Urinary bladder (tissue), 4 donors: Measurements from ENCODE around the gene PALM3. TPM values are rescaled to one million over a fixed set of nuclear protein-coding genes. Genes with fewer than 3 reads are reported as not detected.
"Not testable (repeated sequence)": the region's sequence is repeated elsewhere in the genome, so short reads cannot be mapped to it uniquely, and the experiment has no call there.

ENCODE experiments used
- DNase-seq: peaks from one replicate; pipeline ENCODE4 v3.0.0-alpha.2; 2015; ENCODE audit errors: extremely low spot score
- H3K27ac ChIP-seq: one replicate; pipeline ENCODE4 v1.5.1; 2013; ENCODE audit warnings: low read depth, mild to moderate bottlenecking, moderate library complexity
- H3K36me3 ChIP-seq: one replicate; pipeline ENCODE4 v1.6.1; 2013; ENCODE audit warnings: mild to moderate bottlenecking, moderate library complexity; ENCODE audit not compliant: insufficient read depth
- H3K4me1 ChIP-seq: one replicate; pipeline ENCODE4 v1.6.1; 2013; ENCODE audit warnings: mild to moderate bottlenecking, moderate library complexity; ENCODE audit not compliant: insufficient read depth
- H3K4me3 ChIP-seq: one replicate; pipeline ENCODE4 v1.5.1; 2013; ENCODE audit warnings: low read depth, low read length
- WGBS: extraction: QIAGEN DNeasy Blood & Tissue Kit; methylation state at CpG from one replicate; pipeline ENCODE4 v1.1.7; 2013; 5-methylcytosine and 5-hydroxymethylcytosine counted together
- polyA plus RNA-seq: library from polyadenylated mRNA; stranded (reverse); fragments of 200-250 nt; gene quantifications from one replicate; pipeline ENCODE4 v1.2.3, GENCODE V29; 2013
- total RNA-seq: library from RNA; depleted of rRNA; stranded (reverse); fragments of >200 nt; gene quantifications from one replicate; pipeline ENCODE4 v1.2.3, GENCODE V29; 2014
- donor health status: healthy with polysubstance abuse.
- donor health status: healthy.

The PALM3 gene
- total and polyA plus RNA-seq, 2 donors, result 0.90 to 2.8 TPM

DNA sequence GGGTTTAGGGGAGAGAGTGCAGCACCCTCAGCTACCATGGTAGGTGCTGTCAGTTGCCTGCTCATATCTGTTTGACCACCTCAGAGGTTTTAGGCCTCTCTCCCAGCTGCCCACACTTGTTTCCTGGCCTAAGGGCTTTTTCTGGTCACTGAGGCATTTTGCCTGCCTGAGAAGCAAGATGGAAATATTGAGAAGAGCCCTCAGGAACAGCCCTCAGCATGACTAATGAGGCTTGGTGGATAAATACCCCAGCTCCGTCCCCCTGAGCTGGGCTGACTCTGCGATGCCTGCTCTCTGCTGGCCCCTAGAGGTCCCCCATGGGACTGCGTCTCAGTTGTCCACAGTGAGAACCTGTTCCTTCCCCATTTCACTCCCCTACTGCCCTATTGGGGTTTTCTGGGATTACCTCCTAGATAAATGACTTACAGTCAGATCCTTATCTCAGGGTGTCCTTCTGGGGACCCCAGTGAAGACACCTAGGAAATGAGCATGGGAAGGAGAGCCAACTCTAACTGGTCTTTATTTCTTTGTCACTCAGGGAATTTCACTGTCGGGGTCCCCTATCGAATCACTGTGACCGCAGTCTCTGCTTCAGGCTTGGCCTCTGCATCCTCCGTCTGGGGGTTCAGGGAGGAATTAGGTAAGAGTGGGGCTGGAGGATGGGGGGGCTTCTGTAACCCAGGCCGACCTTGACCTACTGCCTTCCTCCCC is 13.3 kb downstream of the PALM3 start:
- WGBS, result 86% methylated on average over 8 of the region's 8 CpGs
- no peak for DNase-seq

DNA sequence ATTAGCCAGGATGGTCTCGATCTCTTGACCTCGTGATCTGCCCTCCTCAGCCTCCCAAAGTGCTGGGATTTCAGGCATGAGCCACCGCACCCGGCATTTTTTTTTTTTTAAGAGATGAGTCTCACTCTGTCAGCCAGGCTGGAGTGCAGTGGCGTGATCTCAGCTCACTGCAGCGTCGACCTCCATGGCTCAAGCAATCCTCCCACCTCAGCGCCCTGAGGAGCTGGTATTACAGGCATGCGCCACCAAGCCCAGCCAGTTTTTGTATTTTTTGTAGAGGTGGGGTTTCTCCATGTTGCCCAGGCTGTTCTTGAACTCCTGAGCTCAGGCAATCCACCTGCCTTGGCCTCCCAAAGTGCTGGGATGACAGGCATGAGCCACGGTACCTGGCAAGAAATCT is 14.0 kb downstream of the PALM3 start:
- not testable (repeated sequence) for H3K4me1 ChIP-seq, H3K36me3 ChIP-seq, H3K4me3 ChIP-seq, H3K27ac ChIP-seq, DNase-seq
- WGBS, result 99% methylated on average over 10 of the region's 10 CpGs

More for the DNA sequence above, 13.3 kb downstream of the PALM3 start:
- Histone ChIP-seq H3K36me3 (no peaks in the 10 kb centered on the region), H3K27ac (no peak overlapping the region), H3K4me1 (no peaks in the 10 kb centered on the region), H3K4me3 (no peak overlapping the region)

DNA sequence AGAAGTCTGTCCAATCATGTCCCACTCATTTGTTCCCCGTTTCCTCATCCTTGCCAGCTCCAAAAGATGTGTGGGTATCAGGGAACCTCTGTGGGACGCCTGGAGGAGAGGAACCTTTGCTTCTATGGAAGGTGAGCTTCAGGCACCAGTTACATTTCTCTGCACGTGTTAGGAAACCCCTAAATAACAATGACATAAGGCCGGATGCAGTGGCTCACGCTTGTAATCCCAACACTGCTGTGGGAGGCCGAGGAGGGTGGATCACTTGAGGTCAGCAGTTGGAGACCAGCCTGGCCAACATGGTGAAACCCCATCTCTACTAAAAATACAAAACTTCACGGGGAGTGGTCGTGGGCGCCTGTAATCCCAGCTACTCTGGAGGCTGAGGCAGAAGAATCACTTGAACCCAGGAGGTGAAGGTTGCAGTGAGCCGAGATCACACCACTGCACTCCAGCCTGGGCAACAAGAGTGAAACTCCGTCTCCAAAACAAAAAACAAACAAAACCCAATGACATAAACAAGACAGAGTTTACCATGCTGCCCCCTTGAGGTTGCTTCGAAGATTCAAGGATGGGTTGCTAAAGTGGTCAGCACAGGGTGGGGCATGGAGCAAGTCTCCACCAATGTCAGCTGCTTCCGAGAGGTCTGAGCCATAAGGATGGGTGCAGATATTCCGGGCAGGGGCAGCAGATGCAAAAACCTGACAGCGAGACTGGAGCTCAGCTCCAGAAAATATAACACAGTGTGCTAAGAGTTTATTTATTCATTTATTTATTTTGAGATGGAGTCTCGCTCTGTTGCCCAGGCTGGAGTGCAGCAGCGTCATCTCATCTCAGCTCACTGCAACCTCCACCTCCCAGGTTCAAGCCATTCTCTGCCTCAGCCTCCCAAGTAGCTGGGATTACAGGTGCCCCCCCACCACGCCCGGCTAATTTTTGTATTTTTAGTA is 18.9 kb downstream of the PALM3 start:
- not testable (repeated sequence) for H3K4me3 ChIP-seq, DNase-seq

DNA sequence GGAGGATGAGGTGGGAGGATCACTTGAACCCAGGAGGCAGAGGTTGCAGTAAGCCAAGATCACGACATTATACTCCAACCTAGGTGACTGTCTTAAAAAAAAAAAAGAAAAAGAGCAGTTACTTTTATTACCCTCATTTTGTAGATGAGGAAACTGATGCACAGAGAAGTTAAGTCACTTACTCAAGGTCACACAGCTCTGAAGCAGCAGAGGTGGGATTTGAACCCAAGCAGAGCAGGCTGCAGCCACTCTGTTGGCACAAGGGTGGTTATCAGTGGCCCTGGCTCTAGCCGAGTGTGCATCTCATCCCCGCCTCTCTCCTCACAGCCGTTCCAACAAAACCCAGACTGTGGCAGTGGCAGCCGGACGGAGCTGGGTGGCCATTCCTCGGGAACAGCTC is 22.7 kb downstream of the PALM3 start:
- no peak for DNase-seq
- 84% methylated on average over 7 of the region's 7 CpGs for WGBS
- Histone ChIP-seq H3K36me3 (peaks cover 2% of the 10 kb centered on the region), H3K4me3 (no peak overlapping the region), H3K4me1 (no peaks in the 10 kb centered on the region), H3K27ac (no peak overlapping the region)

More for the DNA sequence above, 18.9 kb downstream of the PALM3 start:
- 54% methylated on average over 19 of the region's 19 CpGs for WGBS
- H3K36me3 ChIP-seq, H3K4me1 ChIP-seq, H3K27ac ChIP-seq: not testable (repeated sequence)

DNA sequence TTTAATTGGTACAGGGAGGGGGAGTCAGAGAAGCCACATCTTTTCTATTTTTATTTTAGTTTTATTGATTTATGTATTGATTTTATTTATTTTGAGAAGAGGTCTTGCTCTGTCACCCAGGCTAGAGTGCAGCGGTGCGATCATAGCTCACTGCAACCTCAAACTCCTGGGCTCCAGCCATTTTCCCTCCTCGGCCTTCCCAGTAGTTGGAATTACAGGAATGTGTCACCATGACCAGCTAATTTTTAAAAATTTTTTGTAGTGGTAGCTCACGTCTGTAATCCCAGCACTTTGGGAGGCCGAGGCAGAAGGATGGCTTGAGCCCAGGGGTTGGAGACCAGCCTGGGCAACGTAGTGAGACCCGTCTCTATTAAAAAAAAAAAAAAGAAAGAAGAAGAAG is 26.2 kb downstream of the PALM3 start:
- 81% methylated on average over 7 of the region's 7 CpGs for WGBS
- no peak for DNase-seq
- Histone ChIP-seq H3K4me1 (no peaks in the 10 kb centered on the region), H3K27ac (no peak overlapping the region), H3K4me3 (no peak overlapping the region), H3K36me3 (peaks cover 2% of the 10 kb centered on the region)

DNA sequence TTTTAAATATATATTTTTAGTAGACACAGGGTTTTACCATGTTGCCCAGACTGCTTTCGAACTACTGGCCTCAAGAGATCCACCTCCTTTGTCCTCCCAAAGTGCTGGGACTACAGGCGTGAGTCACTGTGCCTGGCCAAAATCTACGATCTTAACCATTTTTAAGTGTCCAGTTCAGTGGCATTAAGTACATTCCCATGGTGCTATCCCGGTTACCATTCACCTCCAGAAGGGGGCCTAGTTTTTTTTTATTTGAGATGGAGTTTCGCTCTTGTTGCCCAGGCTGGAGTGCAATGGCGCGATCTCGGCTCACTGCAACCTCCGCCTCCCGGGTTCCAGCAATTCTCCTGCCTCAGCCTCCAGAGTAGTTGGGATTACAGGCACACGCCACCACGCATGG is 26.7 kb downstream of the PALM3 start:
- not testable (repeated sequence) for H3K36me3 ChIP-seq, DNase-seq, H3K27ac ChIP-seq, H3K4me1 ChIP-seq, H3K4me3 ChIP-seq
- WGBS, result 89% methylated on average over 12 of the region's 12 CpGs

DNA sequence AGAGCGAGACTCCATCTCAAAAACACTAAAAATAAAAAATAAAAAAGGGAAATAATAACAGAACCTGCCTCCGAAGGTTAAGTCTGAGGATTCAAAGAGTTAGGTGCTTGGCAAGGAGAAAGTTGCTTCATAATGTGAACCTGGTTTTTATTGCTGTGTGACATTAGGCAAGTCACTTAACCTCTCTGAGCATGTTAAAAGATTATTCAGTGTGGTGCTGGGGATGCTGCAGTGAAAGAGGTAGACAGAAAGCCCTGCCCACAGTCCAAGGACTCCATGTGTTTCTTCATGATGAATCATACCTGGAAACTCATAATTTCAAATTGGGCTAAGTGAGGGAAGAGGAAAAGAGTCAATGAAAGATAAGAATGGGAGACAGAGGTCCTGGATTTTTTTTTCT is 27.9 kb downstream of the PALM3 start:
- peaks cover 2% of the 10 kb centered on the region for H3K36me3 ChIP-seq
- H3K4me1 ChIP-seq, result no peaks in the 10 kb centered on the region
- H3K27ac ChIP-seq, result no peak overlapping the region
- over 99% methylated on average over 2 of the region's 2 CpGs for WGBS
- H3K4me3 ChIP-seq, result no peak overlapping the region
- DNase-seq, result no peak

DNA sequence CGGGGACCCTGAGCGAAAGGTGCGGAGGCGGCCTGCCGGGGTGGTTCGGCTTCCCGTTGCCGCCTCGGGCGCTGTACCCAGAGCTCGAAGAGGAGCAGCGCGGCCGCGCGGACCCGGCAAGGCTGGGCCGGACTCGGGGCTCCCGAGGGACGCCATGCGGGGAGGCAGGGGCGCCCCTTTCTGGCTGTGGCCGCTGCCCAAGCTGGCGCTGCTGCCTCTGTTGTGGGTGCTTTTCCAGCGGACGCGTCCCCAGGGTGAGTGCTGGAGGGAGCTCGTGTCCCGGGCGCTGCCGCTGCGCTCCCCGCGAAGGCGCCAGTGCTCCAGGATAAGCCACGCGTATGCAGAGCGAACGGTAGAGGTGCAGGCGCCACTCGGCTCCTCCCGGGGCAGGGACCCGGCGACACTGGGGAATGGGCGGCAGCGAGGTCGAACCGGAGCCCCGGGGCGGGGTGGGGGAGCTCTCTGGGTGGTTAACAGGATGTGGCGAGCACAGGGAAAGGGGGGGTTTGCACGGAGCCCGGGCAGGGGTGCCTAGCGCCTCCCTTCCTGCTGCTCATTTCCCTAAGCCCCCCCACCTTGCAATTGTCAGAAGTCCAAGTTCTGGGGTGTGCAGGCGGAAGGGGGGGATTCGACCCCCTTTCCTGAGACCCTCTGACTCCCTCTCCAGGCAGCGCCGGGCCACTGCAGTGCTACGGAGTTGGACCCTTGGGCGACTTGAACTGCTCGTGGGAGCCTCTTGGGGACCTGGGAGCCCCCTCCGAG is 30.0 kb downstream of the PALM3 start, which contains the start of gene IL27RA:
Gene IL27RA (plus strand): TSS at position 44 of the 762 bp plus-strand sequence. CDS start 111 bp downstream, at position 155.
- no peak for DNase-seq
- peak within 1 kb of the TSS; percentile 51 for H3K4me3 ChIP-seq
- H3K27ac ChIP-seq, result peak within 1 kb of the TSS; percentile 74
- WGBS, result under 1% methylated on average over 63 of the region's 63 CpGs
- peaks cover 2% of the 10 kb centered on the region for H3K36me3 ChIP-seq
- no peaks in the 10 kb centered on the region for H3K4me1 ChIP-seq

DNA sequence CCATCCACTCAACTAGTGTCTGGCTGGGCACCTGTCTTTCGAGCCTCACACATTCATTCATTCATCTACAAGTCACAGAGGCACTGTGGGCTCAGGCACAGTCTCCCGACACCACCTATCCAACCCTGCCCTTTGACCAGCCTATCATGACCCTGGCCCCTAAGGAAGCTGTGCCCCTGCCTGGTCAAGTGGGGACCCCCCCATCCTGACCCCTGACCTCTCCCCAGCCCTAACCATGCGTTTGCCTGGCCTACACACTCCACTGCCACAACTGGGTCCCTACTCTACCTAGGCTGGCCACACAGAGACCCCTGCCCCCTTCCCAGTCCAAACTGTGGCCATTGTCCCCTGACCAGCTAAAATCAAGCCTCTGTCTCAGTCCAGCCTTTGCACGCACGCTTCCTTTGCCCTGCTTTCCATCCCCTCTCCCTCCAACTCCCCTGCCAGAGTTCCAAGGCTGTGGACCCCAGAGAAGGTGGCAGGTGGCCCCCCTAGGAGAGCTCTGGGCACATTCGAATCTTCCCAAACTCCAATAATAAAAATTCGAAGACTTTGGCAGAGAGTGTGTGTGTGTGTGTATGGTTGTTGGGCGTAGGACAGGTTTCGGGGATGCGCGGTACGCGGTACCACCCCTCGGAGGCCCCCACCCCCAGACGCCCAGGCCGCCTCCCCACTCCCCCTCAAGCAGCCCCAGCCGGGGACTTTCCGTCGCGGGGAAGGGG is 30.7 kb downstream of the PALM3 start:
- Histone ChIP-seq H3K4me1 (no peaks in the 10 kb centered on the region), H3K4me3 (peak overlapping the region; percentile 51), H3K36me3 (peaks cover 1% of the 10 kb centered on the region), H3K27ac (no peak overlapping the region)
- WGBS, result 21% methylated on average over 20 of the region's 20 CpGs
- DNase-seq, result no peak

DNA sequence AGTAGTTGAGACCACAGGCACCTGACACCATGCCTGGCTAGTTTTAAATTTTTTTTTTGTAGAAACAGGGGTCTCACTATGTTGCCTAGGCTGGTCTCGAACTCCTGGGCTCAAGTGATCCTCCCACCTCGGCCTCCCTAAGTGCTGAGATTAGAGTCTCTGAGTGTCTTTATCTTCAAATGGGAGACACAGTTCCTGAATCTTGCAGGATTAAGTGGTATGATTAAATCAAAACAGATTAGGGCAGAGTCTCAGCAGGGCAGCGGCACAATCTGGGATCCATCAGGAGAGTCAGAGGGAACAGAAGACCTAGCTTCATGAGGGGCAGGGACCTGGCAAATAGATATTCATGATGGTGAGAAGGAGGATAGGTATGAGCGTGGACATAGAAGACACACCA is 33.0 kb downstream of the PALM3 start:
- Histone ChIP-seq H3K4me3 (no peak overlapping the region), H3K36me3 (no peaks in the 10 kb centered on the region), H3K27ac (no peak overlapping the region), H3K4me1 (no peaks in the 10 kb centered on the region)
- no peak for DNase-seq
- 64% methylated on average over 4 of the region's 4 CpGs for WGBS

DNA sequence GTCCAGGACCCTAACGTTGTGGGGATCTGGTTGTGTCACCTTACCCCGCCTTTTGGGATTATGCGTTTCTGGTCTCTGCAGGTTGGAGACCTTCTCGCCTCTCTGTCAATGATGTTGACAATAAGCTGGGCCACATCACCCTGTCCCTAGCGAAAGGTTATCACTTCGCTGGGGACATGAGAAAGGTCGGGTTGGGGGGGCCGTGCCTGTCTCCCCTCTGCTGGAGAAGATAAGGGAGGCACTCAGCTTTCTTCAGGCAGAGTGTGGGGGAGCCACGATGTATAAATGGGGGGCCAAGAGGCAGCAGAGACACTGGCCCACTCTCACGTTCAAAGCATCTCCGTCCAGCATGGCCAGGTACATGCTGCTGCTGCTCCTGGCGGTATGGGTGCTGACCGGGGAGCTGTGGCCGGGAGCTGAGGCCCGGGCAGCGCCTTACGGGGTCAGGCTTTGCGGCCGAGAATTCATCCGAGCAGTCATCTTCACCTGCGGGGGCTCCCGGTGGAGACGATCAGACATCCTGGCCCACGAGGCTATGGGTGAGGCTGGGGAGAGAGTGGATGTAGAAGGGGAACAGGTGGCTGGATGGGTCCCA is 33.9 kb downstream of the PALM3 start, which contains the start of gene RLN3:
Gene RLN3 (plus strand): TSS at position 293 of the 595 bp plus-strand sequence. CDS start 57 bp downstream, at position 350.
- H3K4me3 ChIP-seq, result no peak within 1 kb of the TSS
- H3K4me1 ChIP-seq, result no peaks in the 10 kb centered on the region
- no peak for DNase-seq
- 67% methylated on average over 24 of the region's 24 CpGs for WGBS
- H3K36me3 ChIP-seq, result no peaks in the 10 kb centered on the region
- H3K27ac ChIP-seq, result no peak within 1 kb of the TSS

DNA sequence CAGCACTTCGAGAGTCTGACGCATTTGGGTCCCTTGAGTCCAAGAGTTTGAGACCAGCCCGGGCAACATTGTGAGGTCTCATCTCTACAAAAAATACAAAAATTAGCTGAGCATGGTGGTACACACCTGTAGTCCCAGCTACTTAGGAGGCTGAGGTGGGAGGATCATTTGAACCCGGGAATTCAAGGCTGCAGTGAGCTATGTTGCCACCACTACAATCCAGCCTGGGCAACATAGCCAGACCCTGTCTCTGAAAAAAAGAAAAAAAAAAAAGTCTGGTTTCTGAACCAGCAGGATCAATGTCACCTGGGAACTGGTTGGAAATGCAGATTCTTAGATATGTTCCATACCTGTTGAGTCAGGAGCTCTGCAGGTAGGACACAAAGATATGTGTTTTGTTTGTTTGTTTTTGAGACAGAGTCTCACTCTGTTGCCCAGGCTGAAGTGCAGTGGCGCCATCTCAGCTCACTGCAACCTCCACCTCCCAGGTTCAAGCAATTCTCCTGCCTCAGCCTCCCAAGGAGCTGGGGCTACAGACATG is 35.2 kb downstream of the PALM3 start:
- not testable (repeated sequence) for H3K27ac ChIP-seq, DNase-seq, H3K4me3 ChIP-seq, H3K4me1 ChIP-seq, H3K36me3 ChIP-seq
- 92% methylated on average over 5 of the region's 5 CpGs for WGBS
